Measurements from ENCODE around the gene STEAP2. TPM values are rescaled to one million over a fixed set of nuclear protein-coding genes. Genes with fewer than 3 reads are reported as not detected.

The STEAP2 gene
- total and polyA plus RNA-seq, 2 of the 4 experiments (the other 2 are of a cell fraction): 1.8 to 3.9 TPM

- Histone ChIP-seq H4K5ac (ENCODE audit: low read depth, low read length) (no peak overlapping the region), H3K18ac (ENCODE audit: low read depth, low read length) (no peak overlapping the region), H2BK5ac (ENCODE audit: low read depth, low read length, poor library complexity, severe bottlenecking) (no peak overlapping the region), H3K4me3 (ENCODE audit: insufficient read depth, low read depth, low read length) (no peak overlapping the region), H3K9me3 (ENCODE audit: control insufficient read depth, insufficient read depth, low read length) (no peaks in the 10 kb centered on the region), H3K9ac (ENCODE audit: low read depth, low read length) (no peak overlapping the region), H3K56ac (ENCODE audit: extremely low read depth, insufficient read depth, low read length) (no peak overlapping the region), H3K79me1 (ENCODE audit: low read depth in 1 of 2, low read length in 2 of 2) (no peaks in the 10 kb centered on the region), H2BK120ac (ENCODE audit: low read depth, low read length) (no peak overlapping the region), H3K4ac (ENCODE audit: low read depth, low read length) (no peak overlapping the region), H3K36me3 (ENCODE audit: control insufficient read depth, insufficient read depth, low read length) (no peaks in the 10 kb centered on the region), H3K4me1 (ENCODE audit: control insufficient read depth, insufficient read depth, low read length) (no peaks in the 10 kb centered on the region), H4K20me1 (ENCODE audit: insufficient read depth, low read length) (no peaks in the 10 kb centered on the region), H4K8ac (ENCODE audit: low read depth in 2 of 2, low read length in 2 of 2) (no peak overlapping the region), H3K14ac (replicated peaks; ENCODE audit: low read depth, low read length) (no peak overlapping the region), H2BK15ac (ENCODE audit: low read depth, low read length) (no peak overlapping the region), H2AK5ac (ENCODE audit: low read depth, low read length) (no peak overlapping the region), H3K27ac (ENCODE audit: insufficient read depth, low read length) (no peak overlapping the region), H2AFZ (replicated peaks; ENCODE audit: low read length, poor library complexity) (no peak overlapping the region), H2BK20ac (ENCODE audit: low read depth, low read length) (no peak overlapping the region), H2AK9ac (replicated peaks; ENCODE audit: low read depth, low read length, poor library complexity) (no peak overlapping the region), H3K4me2 (ENCODE audit: low read depth, low read length) (no peak overlapping the region), H3K23ac (ENCODE audit: low read depth, low read length) (no peak overlapping the region), H4K91ac (ENCODE audit: insufficient read depth, low read depth, low read length) (no peak overlapping the region), H3K9me1 (ENCODE audit: insufficient read depth, low read length) (no peaks in the 10 kb centered on the region), H3K27me3 (ENCODE audit: control insufficient read depth, insufficient read depth, low read length) (no peaks in the 10 kb centered on the region; the same call in 1 of the 2 replicates)
- ChIA-PET POLR2A (ENCODE audit: unreplicated experiment) (no interaction called here), CTCF (interaction anchor here (1.4 kb wide), 1 partner anchor 108 kb away, joined by 4 read pairs; the partner anchor contains the start of gene STEAP1)
- BruUV-seq (replicated peaks): no TSS peak
- ATAC-seq (ENCODE audit: low read depth): peak; percentile 82
- peak; percentile 35 for DNase-seq
- in situ Hi-C loops (cut with MboI; ENCODE audit: low sequenced_read_pairs): loop anchor here (10.0 kb wide), 1 partner anchor 98 kb away; no protein-coding TSS in a partner anchor
- intact Hi-C loops (cut with micrococcal nuclease): loop anchor here (1.0 kb wide), 2 partner anchors 108 to 165 kb away; partner anchors contain the start of gene STEAP1
- TF ChIP-seq SMC3 (IDR thresholded peaks at IDR 0.05; ENCODE audit: low read depth, low read length) (peak; percentile 59), CEBPB (IDR thresholded peaks at IDR 0.05; ENCODE audit: low read depth, low read length) (no peak), CHD1 (IDR thresholded peaks at IDR 0.05; ENCODE audit: low read depth, low read length) (no peak), NFE2L2 (IDR thresholded peaks at IDR 0.05; ENCODE audit: low read depth, low read length) (no peak), USF2 (IDR thresholded peaks at IDR 0.05; ENCODE audit: low read depth, low read length) (no peak), RFX5 (IDR thresholded peaks at IDR 0.05; ENCODE audit: low read depth, low read length) (no peak), RAD21 (IDR thresholded peaks at IDR 0.05; ENCODE audit: low read length) (peak; percentile 67), CTCF (conservative IDR thresholded peaks at IDR 0.05; ENCODE audit: low read depth, low read length) (peak; percentile 57), MAFK (IDR thresholded peaks at IDR 0.05; ENCODE audit: low read depth, low read length) (no peak), ELK1 (IDR thresholded peaks at IDR 0.05; ENCODE audit: borderline replicate concordance, low read depth, low read length) (no peak), FOS (IDR thresholded peaks at IDR 0.05; ENCODE audit: low read depth, low read length) (no peak)
- dilution Hi-C loops (cut with HindIII; ENCODE audit: low sequenced_read_pairs, unreplicated experiment): no loop called here
These were observed 50.9 kb downstream of the STEAP2 start for GRCh38 chr7:90262438-90262837.

Measured in IMR-90 (cell line).